Breast epithelium (tissue), 4 donors: ENCODE measurements around the gene SPACA7. TPM values are rescaled to one million over a fixed set of nuclear protein-coding genes. Genes with fewer than 3 reads are reported as not detected.
"Not testable (repeated sequence)": the region's sequence is repeated elsewhere in the genome, so short reads cannot be mapped to it uniquely, and the experiment has no call there.

ENCODE experiments used
- DNase-seq, 2 donors: peaks; one replicate each; pipeline ENCODE4 v3.0.0-alpha.2; 2019; ENCODE audit warnings: low spot score in 2 of 2
- H3K27ac ChIP-seq, 2 donors: fragments of 200-600 bp; sonication (generic) in 1 of 2; one replicate each; pipeline ENCODE4 v1.5.1; 2016 to 2019; ENCODE audit warnings: mild to moderate bottlenecking in 1 of 2
- H3K27me3 ChIP-seq, 2 donors: fragments of 200-600 bp; sonication (generic) in 1 of 2; one replicate each; pipeline versions ENCODE4 v1.5.1 to v1.6.0; 2017 to 2019; ENCODE audit warnings: control low read depth in 1 of 2, mild to moderate bottlenecking in 1 of 2
- H3K36me3 ChIP-seq: fragments of 200-600 bp; one replicate; pipeline ENCODE4 v1.5.1; 2019
- H3K4me1 ChIP-seq, 2 donors: fragments of 200-600 bp; sonication (generic); one replicate each; pipeline ENCODE4 v1.5.1; 2016 to 2019; ENCODE audit warnings: control low read depth in 1 of 2
- H3K4me3 ChIP-seq, 3 donors: fragments of 200-600 bp; sonication (generic); 1 replicate in 2 of 3; 2 replicates in 1 of 3; pipeline ENCODE4 v1.5.1; 2016 to 2019; ENCODE audit warnings: mild to moderate bottlenecking in 3 of 3, moderate library complexity in 2 of 3
- H3K9me3 ChIP-seq, 2 donors: fragments of 200-600 bp; sonication (generic) in 1 of 2; one replicate each; pipeline ENCODE4 v1.5.1; 2016 to 2019; ENCODE audit warnings: control low read depth in 1 of 2
- POLR2A ChIP-seq: fragments of 450-650 bp; IDR thresholded peaks from one replicate; pipeline ENCODE4 v1.6.1; 2016; ENCODE audit warnings: antibody characterized with exemption, mild to moderate bottlenecking, moderate library complexity
- POLR2AphosphoS5 ChIP-seq, 3 donors: sonication (generic); formaldehyde crosslinking; IDR thresholded peaks; one replicate each; pipeline ENCODE4 v1.6.1; 2017; ENCODE audit warnings: antibody characterized with exemption in 3 of 3
- intact Hi-C: fragments of 100-400 bp; cut with DNase I; formaldehyde crosslinking; loops from one replicate; pipeline ENCODE4 v1.15.1; 2023; ENCODE audit warnings: low total_unique reads
- total RNA-seq, 3 donors: library from RNA; depleted of rRNA; stranded (reverse); fragments of >200 nt; gene quantifications; one replicate each; pipeline ENCODE4 v1.1.0, GENCODE V29; 2016
- TF ChIP-seq, protein P1 (sequence below), 3 donors: fragments of 450-650 bp; IDR thresholded peaks; one replicate each; pipeline ENCODE4 v1.5.1; 2016 to 2017; ENCODE audit warnings: antibody characterized with exemption in 3 of 3, mild to moderate bottlenecking in 3 of 3, moderate library complexity in 3 of 3

SPACA7 gene
- total RNA-seq, 3 donors from 2014 or later = not detected

DNA sequence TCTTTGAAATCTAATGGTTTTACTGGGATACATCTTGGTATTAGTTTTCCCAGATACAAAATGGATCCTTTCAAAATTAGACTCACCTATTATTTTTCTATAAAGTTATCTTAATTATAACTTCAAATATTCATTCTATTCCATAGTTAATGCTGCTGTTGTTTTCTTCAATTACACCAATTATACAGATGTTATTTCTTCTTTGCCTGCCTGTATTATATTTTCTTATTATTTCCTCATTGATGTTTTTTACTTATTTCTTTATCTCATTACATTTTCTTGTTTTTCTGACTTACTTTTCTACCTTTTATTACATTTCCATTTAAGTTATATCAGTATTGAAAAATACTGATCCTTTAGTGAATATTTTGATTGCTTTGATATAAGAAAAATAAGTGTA, 40.9 kb downstream of the SPACA7 start:
- no peak overlapping the region for H3K4me3 ChIP-seq
- H3K4me1 ChIP-seq = no peaks in the 10 kb centered on the region
- DNase-seq = no peak
- H3K36me3 ChIP-seq = no peaks in the 10 kb centered on the region
- H3K27me3 ChIP-seq = no peaks in the 10 kb centered on the region
- H3K9me3 ChIP-seq = peaks cover 17 to 81% of the 10 kb centered on the region in 2 donors
- no peak for TF ChIP-seq POLR2AphosphoS5 (IDR thresholded peaks at IDR 0.05)
- no peak for TF ChIP-seq POLR2A
- TF ChIP-seq, protein P1, sequence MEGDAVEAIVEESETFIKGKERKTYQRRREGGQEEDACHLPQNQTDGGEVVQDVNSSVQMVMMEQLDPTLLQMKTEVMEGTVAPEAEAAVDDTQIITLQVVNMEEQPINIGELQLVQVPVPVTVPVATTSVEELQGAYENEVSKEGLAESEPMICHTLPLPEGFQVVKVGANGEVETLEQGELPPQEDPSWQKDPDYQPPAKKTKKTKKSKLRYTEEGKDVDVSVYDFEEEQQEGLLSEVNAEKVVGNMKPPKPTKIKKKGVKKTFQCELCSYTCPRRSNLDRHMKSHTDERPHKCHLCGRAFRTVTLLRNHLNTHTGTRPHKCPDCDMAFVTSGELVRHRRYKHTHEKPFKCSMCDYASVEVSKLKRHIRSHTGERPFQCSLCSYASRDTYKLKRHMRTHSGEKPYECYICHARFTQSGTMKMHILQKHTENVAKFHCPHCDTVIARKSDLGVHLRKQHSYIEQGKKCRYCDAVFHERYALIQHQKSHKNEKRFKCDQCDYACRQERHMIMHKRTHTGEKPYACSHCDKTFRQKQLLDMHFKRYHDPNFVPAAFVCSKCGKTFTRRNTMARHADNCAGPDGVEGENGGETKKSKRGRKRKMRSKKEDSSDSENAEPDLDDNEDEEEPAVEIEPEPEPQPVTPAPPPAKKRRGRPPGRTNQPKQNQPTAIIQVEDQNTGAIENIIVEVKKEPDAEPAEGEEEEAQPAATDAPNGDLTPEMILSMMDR (IDR thresholded peaks at IDR 0.05) = no peak
- H3K27ac ChIP-seq = no peak overlapping the region
- intact Hi-C loops = no loop called here

DNA sequence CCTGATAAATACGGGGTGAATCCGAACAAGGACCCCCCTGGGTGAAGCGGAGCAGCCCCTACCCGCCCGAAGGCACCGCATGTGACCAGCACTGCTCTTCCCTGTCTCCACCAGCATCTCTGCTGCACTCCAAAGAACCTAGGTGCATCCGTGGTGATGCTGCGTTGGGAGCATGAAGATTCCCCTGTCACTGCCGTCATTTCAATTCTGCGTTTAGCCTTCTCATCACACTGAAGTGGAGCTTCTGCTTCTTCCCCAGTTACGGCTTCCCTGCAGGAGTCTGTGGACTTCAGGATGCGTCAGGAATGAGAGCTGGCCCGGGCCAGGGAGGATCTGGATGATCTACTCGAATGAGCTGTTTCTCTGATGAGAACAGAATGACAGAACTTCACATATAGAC, 47.9 kb downstream of the SPACA7 start:
- Histone ChIP-seq H3K9me3 (peaks cover 7 to 61% of the 10 kb centered on the region in 2 donors), H3K4me3 (no peak overlapping the region), H3K27me3 (no peaks in the 10 kb centered on the region), H3K4me1 (no peaks in the 10 kb centered on the region), H3K36me3 (no peaks in the 10 kb centered on the region), H3K27ac (no peak overlapping the region)
- intact Hi-C loops = loop anchor here (5.0 kb wide), 1 partner anchor 168 kb away; no protein-coding TSS in a partner anchor
- DNase-seq = no peak
- TF ChIP-seq, protein P1 (IDR thresholded peaks at IDR 0.05) = no peak
- no peak for TF ChIP-seq POLR2A
- TF ChIP-seq POLR2AphosphoS5 (IDR thresholded peaks at IDR 0.05) = no peak

DNA sequence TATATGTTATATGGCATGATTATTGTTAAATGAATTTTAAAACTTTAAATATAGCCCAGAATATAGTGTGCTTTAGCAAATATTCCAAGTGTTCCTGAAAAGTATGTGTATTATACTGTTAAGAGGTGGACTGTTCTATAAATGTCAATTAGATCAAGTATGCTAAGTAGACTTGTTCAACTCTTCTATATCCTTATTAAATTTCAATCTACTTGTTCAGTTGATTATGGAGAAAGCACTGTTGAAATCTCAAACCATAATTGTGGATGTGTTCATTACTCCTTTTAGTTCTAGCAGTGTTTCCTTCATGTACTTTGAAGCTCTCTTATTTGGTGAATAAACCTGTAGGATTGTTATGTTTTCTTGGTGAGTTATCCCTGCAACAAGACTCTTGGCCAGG, 52.5 kb downstream of the SPACA7 start:
- Histone ChIP-seq H3K27ac (no peak overlapping the region), H3K9me3 (peaks cover 0 to 41% of the 10 kb centered on the region in 2 donors), H3K4me1 (no peaks in the 10 kb centered on the region), H3K36me3 (no peaks in the 10 kb centered on the region), H3K4me3 (no peak overlapping the region), H3K27me3 (peaks cover 0 to 12% of the 10 kb centered on the region in 2 donors)
- DNase-seq = no peak
- no peak for TF ChIP-seq POLR2AphosphoS5 (IDR thresholded peaks at IDR 0.05)
- no peak for TF ChIP-seq POLR2A
- TF ChIP-seq, protein P1 (IDR thresholded peaks at IDR 0.05) = no peak
- intact Hi-C loops = no loop called here

DNA sequence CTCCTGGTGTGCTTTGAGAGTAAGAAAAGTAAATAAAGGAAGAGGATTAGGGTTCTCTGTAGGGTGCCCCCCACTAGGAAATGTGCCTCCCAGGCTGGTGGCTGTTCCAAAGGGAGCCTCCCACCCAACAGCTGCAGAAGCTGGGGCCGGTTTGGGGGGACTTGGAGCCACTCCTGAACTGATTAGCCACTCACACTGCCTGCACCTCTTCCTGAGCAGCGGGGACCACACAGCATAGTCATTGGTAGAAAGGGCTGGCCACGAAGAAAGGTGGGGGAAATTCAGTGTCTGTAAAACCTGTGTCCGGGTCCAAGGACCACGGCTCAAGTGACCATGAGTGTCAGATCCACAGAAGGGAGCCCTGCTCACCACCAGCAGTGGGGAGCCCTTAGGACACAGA, 55.6 kb downstream of the SPACA7 start:
- no peak for DNase-seq
- no peak for TF ChIP-seq POLR2A
- H3K36me3 ChIP-seq = no peaks in the 10 kb centered on the region
- H3K27me3 ChIP-seq = peaks cover 0 to 12% of the 10 kb centered on the region in 2 donors
- no peak overlapping the region for H3K4me3 ChIP-seq
- H3K9me3 ChIP-seq = peaks cover 0 to 30% of the 10 kb centered on the region in 2 donors
- intact Hi-C loops = no loop called here
- H3K27ac ChIP-seq = no peak overlapping the region
- H3K4me1 ChIP-seq = no peaks in the 10 kb centered on the region

DNA sequence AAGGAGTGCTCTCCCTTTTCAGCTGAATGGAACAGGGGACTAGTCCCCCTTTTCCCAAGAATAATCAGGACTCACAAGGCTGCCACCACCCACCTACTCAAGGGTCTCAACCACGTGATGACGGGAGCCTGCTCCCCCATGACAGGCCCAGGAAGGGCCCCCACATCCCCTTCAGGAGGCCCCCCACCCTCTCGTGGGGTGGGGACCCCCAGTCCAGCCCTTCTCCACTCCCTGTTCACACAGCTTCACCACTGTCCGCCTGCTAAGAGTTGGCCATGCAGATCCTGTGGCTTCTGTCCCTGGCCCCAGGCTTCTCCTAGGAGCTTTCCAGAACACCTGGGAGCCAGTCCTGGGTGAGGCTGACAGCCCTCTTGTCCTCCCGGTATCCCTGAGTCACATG, 56.6 kb downstream of the SPACA7 start:
- DNase-seq, H3K27ac ChIP-seq, H3K36me3 ChIP-seq, H3K4me1 ChIP-seq, intact Hi-C loops, H3K4me3 ChIP-seq: not testable (repeated sequence)
- Histone ChIP-seq H3K9me3 (peaks cover 0 to 30% of the 10 kb centered on the region in 2 donors), H3K27me3 (peaks cover 0 to 12% of the 10 kb centered on the region in 2 donors)

DNA sequence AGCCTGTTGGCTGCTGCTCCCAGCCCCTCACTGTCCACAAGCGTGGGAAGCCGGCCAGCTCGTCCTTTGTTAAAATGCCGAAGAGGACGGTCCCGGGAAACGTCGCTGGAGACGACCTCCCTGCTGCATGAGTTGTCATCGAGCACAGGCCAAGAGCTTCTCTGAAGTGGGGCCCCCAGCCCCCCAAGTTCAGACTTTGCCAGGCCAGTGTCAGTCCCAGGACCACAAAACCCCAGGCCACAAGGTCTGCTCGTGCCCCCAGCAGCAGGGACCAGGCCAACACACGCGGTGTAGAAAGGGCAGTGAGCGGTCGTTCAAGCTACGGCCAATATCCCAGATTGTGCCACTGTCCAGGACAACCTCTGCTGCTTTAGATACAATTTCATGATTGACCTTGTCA, 57.4 kb downstream of the SPACA7 start:
- DNase-seq, H3K4me3 ChIP-seq, intact Hi-C loops, H3K36me3 ChIP-seq, H3K4me1 ChIP-seq, H3K27ac ChIP-seq: not testable (repeated sequence)
- Histone ChIP-seq H3K9me3 (peaks cover 0 to 23% of the 10 kb centered on the region in 2 donors), H3K27me3 (peaks cover 0 to 12% of the 10 kb centered on the region in 2 donors)

DNA sequence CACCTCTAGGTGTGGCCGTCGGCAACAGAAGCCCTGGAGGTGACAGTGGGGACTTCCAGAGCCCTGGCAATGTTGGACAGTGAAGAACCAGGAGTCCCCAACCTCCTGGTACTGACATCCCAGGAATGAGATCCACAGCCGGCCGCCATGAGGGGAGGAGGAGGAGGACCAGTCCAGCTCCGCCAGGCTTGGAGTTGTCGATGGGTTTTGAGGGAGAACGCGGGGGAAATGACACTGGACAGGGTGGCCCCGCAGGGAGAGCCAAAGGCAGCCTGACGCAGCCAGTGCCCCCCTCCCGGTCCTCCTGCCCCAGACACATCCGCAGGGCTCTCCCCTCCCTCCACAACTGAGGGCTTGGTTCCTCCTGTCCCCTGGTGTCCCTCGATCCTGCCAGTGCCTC, 57.9 kb downstream of the SPACA7 start:
- DNase-seq = no peak
- no peak for TF ChIP-seq POLR2A
- TF ChIP-seq, protein P1 (IDR thresholded peaks at IDR 0.05) = no peak
- TF ChIP-seq POLR2AphosphoS5 (IDR thresholded peaks at IDR 0.05) = no peak
- H3K9me3 ChIP-seq = peaks cover 0 to 22% of the 10 kb centered on the region in 2 donors
- H3K27ac ChIP-seq = no peak overlapping the region
- H3K4me3 ChIP-seq = no peak overlapping the region
- intact Hi-C loops = no loop called here
- no peaks in the 10 kb centered on the region for H3K36me3 ChIP-seq
- peaks cover 0 to 16% of the 10 kb centered on the region in 2 donors for H3K27me3 ChIP-seq
- no peaks in the 10 kb centered on the region for H3K4me1 ChIP-seq
